H1 (cell line): ENCODE measurements around the gene ZNF334. TPM values are rescaled to one million over a fixed set of nuclear protein-coding genes. Genes with fewer than 3 reads are reported as not detected.

Experiments
- CREB1 ChIP-seq: IDR thresholded peaks from 2 replicates; pipeline ENCODE4 v1.6.1; 2012; ENCODE audit warnings: inconsistent platforms
- RAD21 ChIP-seq, 2 experiments: IDR thresholded peaks in 1 of 2; conservative IDR thresholded peaks in 1 of 2; 2 replicates each; pipeline ENCODE4 v1.6.1; 2011; ENCODE audit warnings: low read depth in 2 of 2, low read length in 2 of 2, improper control_type of control experiment in 1 of 2, inconsistent platforms in 1 of 2, mild to moderate bottlenecking in 1 of 2, moderate library complexity in 1 of 2
- polyA plus RNA-seq, 7 experiments: library from polyadenylated mRNA; depleted of rRNA in 3 of 7; stranded (reverse) in 5 of 7; unstranded in 2 of 7; fragments of >200 nt in 5 of 7; fragments of 200-250 nt in 2 of 7; gene quantifications; 1 replicate in 5 of 7; 2 replicates in 1 of 7; 4 replicates in 1 of 7; pipeline versions ENCODE4 v1.2.1 to v1.2.3, GENCODE V29; 2011 to 2013; ENCODE audit warnings: missing spikeins in 2 of 7, mixed read lengths in 2 of 7
- total RNA-seq: library from RNA; stranded (reverse); fragmentation: NEBNext Ultra II Directional; extraction: Animal tissue kit (Norgen Biotek cat#: 25700); gene quantifications from 2 replicates; pipeline ENCODE4 v1.2.1, GENCODE V29; 2021

The ZNF334 gene
- total and polyA plus RNA-seq, 2 of the 8 experiments (the other 6 are each of a cell fraction or from before 2014, with no cell fraction given): 8.8 to 17.8 TPM

- TF ChIP-seq RAD21 (IDR thresholded peaks at IDR 0.05 in 1 of 2, conservative IDR thresholded peaks at IDR 0.05 in 1 of 2; ENCODE audit: low read depth in 2 of 2, low read length in 2 of 2) (no peak), CREB1 (no peak)
Measured at GRCh38 chr20:46552460-46553420, 39.4 kb upstream of the ZNF334 start (continued).
